ENCODE data around the gene IGF2BP2.
A peak's percentile ranks its signal among the peaks of the same experiment; 100 is the strongest.
"Not testable (repeated sequence)": the region's sequence is repeated elsewhere in the genome, so short reads cannot be mapped to it uniquely, and the experiment has no call there.

The IGF2BP2 gene

DNA sequence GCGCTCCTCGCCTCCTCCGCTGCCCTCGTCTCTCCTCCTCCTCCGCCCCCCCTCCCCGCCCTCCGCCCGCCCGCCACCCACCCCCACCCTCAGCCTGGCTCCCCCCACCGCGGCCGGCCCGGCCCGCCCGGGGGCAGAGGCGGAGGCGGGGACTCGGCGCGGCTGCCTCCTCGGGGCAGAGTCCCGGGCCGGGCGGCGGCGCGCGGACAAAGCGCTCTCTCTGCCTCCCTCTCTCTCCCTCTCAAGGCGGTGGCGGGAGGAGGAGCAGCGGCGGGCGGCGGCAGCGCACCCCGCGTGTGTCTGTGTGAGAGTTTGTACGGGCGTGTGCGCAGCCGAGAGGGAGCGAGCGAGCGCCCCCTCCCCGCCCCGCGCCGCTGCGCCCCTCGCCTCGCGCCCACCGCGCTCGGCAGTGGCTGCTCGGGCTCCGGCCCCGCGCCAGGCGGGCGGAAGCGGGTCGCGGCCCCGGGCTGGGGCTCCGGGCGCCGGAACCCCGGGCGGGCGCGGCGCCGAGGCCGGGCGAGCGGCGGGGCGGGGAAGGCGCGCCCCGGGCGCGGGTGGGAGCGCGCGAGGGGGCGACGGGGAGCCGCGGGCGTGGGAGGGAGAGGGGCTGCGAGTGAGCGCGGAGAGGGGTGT lies at the start of gene IGF2BP2:
IGF2BP2 (minus strand) TSS at position 37 of the 633 bp plus-strand sequence. CDS start 82 bp downstream, outside the sequence.
- peak; percentile 41 for DNase-seq (ENCODE audit: low read depth)

DNA sequence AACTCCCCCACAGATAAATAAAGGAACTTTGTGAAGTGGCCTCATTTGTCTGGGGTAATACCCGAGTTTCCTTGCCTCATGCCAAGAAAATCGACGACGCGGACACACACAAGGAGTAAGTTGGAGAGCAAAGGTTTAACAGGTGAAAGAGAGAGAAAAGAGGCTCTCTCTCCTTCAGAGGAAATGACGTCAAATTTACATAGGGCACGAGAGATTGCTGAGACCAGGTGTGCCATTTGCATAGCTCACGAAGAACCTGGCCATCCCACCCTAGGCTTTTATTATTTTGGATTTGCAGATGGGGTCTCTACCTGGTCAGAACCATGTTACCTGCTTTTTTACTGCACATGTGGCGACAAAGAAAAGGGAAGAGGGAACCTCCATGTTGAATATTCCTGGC lies 49.3 kb upstream of the IGF2BP2 start:
- DNase-seq (ENCODE audit: low read depth): no peak

DNA sequence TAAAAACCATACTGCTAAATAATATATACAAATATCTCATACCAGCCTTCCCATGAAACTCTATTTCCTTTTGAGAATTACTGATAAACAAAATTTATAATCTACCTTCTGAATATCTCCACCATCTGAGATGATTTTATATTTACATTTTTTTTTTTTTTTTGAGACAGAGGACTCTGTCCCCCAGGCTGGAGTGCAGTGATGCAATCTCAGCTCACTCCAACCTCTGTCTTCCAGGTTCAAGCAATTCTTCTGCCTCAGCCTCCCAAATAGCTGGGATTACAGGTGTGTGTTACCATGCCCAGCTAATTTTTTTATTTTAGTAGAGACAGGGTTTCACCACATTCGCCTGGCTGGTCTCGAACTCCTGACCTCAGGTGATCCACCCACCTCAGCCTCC lies 42.8 kb upstream of the IGF2BP2 start:
- DNase-seq (ENCODE audit: low read depth): no peak

DNA sequence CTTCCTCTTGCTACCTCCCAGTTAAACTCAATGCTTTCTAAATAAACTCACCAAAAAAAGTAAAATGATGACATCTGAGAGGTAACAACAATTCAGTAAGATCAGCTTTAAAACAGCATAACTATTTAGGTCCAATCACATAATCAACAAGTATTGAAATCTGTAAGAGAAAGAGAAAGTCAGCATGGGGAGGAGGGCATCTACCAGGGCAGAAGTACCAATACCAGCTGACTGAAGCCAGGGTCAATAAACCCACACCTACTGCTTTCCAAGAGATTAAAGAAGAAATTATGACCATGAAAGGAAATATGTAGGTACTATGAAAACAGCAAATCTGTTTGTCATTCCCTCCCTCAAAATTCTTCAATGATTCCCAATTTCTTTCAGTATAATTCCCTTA lies 42.2 kb upstream of the IGF2BP2 start:
- DNase-seq (ENCODE audit: low read depth): no peak

DNA sequence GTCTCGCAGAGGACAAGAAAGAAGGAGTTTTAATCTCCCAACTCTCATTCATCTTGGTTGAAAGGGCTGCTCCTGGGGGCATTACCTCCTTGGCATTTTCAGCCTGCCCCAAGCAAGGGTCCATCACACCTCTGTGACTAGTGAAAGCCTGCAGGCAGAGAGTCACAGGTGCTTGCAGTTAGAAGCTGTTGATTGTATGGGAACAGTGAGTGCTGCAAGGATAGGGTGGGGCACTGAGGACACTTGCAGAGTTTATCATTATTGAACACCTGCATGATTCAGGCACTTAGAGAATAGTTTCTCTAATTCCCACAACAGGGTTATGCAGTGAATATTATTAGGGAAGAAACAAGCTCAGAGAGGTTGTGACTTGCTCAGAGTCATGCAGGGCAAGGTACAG lies 41.7 kb upstream of the IGF2BP2 start:
- no peak for DNase-seq (ENCODE audit: low read depth)

DNA sequence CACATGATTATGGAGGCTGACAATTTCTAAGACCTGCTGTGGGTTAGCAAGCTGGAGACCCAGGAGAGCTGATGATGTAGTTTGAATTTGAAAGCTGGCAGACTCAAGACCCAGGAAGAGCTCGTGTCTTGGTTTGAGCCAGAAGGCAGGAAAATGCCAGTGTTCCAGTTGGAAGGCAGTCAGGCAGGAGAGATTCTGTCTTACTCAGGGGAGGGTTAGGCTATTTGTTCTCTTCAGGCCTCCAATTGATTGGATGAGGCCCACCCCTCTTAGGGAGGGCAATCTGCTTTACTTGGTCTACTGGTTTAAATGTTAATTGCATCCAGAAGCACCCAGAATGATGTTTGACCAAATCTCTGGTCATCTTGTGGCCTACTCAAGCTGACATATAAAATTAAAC lies 40.4 kb upstream of the IGF2BP2 start:
- DNase-seq (ENCODE audit: low read depth): no peak

DNA sequence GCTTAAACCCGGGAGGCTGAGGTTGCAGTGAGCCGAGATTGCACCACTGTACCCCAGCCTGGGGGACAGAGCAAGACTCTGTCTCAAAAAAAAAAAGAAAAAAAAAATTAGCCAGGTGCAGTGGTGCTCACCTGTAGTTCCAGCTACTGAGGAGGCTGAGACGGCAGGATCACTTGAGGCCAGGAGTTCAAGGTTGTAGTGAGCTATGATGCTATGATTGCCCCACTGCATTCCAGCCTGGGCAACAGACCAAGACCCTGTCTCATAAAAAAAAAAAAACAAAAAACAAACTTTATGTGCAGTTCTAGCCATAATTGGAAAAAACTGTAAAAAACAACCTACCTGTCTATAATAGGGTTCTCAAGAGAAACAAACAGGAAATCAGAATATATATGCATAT lies 39.9 kb upstream of the IGF2BP2 start:
- no peak for DNase-seq (ENCODE audit: low read depth)

DNA sequence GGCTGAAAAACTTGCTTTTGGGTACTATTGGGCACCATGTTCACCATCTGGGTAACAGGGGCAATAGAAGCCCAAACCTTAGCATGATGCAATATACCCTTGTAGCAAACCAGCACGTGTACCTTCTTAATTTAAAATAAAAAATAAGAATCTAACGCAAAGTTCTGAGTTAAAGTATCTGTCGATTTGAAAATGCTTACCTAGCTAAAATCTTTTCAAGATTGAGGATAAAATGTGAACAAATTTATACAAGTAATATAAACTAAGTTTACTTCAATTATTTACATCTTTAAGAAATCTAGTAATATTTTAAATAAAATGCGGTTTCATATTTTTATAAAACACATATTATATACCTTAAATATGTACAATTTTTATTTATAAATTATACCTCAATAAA lies 38.1 kb upstream of the IGF2BP2 start:
- no peak for DNase-seq (ENCODE audit: low read depth)

DNA sequence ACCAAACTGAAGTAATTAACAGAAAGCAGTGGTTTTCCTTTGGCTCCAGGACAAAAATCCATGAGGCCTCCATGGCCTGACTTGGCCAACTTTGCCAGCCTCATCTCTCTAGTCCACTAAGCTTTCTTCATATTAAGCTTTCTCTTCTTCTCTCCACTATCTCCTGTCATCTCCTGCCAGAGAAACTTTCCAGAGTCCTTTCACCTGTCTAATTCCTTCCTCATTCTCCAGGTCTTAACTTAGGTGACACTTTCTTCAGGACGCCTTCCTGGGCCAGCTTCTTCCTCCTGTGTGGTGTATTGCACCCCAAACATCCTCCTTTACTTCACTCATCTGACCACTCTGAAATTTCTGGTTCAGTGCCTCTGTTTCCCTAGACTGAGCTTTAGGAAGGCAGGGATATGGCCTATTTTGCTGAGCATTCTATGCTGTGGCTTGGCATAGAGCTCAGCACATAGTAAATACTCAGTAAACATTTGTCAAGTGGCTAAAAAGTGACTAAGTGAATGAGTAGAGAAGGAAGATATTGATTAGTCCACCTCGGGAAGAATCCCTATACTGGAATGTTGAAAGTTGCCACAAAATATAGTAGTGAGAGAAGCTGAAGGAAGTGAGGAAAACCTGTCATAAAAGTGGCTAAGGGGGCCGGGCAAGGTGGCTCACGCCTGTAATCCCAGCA lies 34.6 kb upstream of the IGF2BP2 start:
- no peak for DNase-seq (ENCODE audit: low read depth)

DNA sequence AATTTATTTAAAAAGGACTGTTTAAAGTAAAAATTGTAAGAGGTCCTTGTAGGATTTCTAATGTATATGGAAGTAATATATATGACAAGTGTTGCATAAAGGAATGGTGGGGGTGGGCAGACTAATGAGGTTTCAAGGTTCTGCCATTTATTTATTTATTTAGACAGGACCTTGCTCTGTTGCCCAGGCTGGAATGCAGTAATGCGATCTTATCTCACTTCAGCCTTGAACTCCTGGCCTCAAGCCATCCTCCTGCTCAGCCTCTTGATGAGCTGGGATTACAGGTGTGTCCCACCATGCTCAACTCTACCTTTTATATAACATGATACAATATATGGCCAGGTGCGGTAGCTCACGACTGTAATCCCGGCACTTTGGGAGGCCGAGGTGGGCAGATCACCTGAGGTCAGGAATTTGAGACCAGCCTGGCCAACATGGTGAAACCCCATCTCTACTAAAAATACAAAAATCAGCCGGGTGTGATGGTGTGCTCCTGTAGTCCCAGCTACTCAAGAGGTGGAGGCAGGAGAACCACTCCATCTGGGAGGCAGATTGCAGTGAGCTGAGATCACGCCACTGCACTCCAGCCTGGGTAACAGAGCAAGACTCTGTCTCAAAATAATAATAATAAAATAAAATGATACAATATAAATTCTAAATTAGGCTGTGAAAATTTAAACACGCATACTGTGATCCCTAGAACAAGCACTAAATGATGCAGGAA lies 33.8 kb upstream of the IGF2BP2 start:
- no peak for DNase-seq (ENCODE audit: low read depth)

DNA sequence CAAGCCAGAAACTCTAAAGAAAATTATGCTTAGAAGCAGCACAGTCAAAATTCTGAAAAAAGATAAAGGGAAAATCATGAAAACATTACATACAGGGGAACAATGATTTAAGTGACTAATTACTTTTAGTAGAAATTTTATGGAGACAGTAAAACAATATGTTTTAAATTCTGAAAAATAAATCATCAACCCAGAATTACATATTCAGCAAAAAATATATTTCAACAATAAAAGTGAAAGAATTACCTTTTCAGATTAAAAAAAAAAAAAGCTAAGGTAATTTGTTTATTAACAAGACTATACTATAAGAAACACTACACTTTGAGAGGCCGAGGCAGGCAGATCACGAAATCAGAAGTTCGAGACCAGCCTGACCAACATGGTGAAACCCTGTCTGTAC lies 32.4 kb upstream of the IGF2BP2 start:
- no peak for DNase-seq (ENCODE audit: low read depth)

DNA sequence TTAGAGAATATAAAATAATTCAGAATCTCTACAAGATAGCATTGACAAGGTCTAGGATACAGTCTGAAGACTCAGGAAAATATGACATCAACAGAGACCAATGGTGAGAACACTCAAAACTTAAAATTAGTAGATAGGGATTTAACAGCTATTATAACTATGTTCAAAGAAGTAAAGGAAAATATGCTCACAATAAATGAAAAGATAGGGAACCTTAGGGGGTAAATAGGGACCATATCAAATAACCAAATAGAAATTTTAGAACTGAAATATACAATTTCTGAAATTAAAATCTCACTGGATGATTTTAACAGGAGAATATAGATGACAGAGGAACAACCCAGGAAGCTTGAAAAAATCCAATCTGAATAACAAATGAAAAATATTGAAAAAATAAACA lies 31.8 kb upstream of the IGF2BP2 start:
- no peak for DNase-seq (ENCODE audit: low read depth)

DNA sequence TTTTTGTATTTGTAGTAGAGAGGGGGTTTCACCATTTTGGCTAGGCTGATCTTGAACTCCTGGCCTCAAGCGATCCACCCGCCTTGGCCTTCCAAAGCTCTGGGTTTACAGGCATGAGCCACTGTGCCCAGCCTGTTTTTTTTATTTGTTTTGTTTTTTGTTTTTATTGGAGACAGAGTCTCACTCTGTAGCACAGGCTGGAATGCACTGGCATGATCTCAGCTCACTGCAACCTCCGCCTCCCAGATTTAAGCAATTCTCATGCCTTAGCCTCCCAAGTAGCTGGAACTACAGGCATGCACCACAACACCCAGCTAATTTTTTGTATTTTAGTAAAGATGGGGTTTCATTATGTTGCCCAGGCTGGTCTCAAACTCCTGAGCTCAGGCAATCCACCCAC lies 28.9 kb upstream of the IGF2BP2 start:
- DNase-seq (ENCODE audit: low read depth): not testable (repeated sequence)

DNA sequence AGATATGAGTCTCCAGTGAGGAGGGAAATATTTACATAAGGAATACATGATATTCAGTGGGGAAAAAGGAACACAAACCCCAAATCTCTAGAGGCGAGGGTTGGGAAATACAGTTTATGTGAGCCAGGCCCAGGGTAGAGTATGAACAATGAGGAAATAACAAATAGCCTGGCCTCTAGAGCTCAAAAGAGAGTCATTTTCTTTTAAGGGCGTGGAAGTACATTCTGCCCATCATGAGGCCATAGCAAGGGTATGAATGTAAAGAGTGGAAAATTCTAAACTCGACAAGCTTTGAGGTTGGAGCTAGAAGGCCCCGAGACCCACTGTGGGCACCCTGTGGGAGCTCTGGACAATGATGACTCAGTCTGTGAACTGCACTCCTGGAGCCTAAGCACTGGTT lies 27.8 kb upstream of the IGF2BP2 start:
- DNase-seq (ENCODE audit: low read depth): no peak

DNA sequence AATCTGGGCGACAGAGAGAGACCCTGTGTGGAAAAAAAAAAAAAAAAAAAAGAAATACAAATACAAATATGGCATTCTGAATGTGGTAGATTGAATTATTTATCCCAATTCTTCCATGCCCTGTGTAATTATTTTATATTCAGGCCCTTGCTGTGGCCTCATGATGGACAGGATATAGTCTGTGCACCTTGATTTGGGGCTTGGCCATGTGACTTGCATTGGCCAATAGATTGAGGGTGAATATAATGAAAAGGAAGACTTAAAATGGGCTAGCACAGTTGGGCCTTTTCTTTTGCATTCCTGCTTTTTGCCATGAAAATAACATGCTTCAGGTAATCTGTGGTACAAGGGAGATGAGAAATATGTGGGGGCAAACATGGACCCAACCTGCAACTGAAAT lies 27.1 kb upstream of the IGF2BP2 start:
- no peak for DNase-seq (ENCODE audit: low read depth)

DNA sequence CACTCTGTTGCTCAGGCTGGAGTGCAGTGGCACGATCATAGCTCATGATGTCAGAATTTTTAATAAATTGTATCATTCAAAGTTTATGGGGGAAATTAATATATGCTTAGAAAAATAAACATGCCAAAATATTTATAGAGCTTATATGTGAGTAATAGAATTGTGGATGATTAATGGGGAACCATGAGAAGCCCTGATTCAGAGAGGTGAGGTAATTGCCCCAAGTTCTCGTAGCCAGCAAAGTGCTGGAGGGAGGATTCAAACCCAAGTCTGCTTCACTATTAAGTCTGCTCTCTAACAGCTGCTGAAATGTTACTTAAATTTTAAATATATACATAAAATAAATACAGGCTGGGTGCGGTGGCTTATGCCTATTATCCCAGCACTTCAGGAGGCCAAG lies 26.2 kb upstream of the IGF2BP2 start:
- no peak for DNase-seq (ENCODE audit: low read depth)

DNA sequence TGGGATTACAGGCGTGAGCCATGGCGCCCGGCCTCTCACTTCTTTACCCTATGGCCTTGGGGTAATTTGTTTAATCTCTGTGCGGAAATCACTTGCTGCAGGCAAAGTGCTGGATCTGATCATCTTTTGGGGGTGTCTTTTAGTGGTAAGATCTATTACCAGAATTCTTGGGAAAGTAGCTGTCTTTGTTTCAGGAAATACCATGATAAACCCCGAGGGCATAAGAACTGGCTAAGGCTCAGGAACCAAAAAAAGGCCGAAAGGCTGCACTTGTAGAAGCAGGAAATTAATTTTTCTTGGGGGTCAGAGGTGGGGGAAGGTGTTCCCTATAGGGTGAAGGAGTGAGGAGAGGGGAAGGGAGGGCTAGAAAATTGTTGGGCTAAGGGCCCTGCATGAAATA lies 22.7 kb upstream of the IGF2BP2 start:
- no peak for DNase-seq (ENCODE audit: low read depth)

DNA sequence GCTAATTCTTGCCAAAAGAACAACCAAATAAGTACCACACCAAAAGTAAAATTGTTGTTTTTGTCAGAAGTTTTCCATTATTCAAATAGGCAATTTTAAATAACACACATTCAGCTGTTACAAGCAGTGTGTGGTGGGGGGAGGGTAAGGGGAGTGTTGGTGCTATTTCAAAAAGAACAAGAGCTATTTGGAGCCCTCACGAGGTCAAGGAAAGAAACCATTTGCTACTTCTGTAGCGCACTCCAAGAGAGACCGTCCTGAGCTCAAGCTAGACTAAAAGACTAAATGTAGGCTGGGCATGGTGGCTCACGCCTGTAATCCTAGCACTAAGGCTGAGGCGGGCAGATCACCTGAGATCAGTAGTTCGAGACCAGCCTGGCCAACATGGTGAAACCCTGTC lies 21.2 kb upstream of the IGF2BP2 start:
- no peak for DNase-seq (ENCODE audit: low read depth)

DNA sequence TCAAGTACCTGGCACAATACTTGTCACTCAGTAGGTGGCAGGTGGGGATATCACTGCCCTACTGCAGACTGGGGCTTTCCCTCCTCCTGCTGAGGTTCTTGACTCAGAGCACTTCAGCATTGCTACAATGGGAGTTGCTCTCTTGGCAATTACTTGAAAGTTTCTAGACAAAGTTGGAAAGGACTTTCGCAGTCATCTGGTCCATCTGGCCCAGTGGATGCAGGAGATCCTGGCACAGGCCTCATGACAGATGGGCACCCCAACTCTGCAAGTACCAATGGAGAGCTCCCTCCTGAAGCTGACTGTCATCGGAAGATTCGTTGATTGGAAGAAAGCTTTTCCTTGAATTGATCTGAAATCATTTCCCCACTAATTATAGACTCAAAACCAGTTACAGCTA lies 19.2 kb upstream of the IGF2BP2 start:
- DNase-seq (ENCODE audit: low read depth): no peak

DNA sequence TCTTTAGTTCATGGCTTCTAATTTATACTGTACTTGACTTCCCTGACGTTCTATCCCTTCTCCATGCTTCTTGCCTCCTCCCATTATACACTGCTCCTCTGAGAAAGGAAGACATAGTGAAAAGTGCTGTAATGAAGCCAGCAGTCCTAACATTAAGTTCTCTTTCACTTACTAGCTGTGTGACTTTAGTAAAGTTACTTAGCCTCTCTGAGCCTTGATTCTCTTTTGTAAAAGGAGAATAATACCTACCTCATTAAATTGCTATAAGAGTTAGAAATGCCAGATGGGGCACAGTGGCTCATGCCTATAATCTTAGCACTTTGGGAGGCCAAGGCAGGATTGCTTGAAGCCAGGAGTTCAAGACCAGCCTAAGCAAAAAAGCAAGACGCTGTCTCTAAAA lies 18.8 kb upstream of the IGF2BP2 start:
- no peak for DNase-seq (ENCODE audit: low read depth)

DNA sequence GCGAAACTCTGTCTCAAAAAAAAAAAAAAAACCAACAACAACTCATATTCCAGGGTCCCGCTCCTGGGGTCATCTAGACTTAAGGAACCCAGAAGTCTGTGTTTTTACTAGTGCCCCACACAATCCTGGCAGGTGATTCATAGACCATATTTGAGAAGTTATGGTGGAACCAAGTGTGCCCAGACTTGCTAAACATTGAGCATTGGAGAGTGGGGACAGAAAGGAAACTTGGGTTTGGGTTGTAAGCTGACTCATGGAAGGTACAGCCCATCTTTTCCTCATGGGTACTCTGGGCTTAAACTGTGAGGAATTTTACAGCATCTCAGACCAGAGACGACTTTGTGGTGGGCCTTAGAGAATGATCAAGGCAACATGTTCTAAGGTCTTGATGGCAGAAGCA lies 18.3 kb upstream of the IGF2BP2 start:
- DNase-seq (ENCODE audit: low read depth): no peak

DNA sequence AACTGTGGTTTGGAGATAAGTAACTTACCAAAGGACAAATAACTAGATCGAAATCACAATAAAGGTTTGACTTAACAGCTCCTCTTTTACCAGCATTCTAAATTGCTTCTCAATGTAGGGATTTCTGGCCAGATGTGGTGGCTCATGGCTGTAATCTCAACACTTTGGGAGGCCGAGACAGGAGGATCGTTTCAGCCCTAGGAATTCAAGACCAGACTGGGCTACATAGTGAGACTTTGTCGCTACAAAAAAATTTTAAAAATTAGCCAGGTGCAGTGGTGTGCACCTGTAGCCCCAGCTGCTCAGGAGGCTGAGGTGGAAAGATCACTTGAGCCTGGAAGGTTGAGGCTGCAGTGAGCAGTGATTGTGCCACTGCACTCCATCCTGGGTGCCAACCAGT lies 17.4 kb upstream of the IGF2BP2 start:
- no peak for DNase-seq (ENCODE audit: low read depth)

DNA sequence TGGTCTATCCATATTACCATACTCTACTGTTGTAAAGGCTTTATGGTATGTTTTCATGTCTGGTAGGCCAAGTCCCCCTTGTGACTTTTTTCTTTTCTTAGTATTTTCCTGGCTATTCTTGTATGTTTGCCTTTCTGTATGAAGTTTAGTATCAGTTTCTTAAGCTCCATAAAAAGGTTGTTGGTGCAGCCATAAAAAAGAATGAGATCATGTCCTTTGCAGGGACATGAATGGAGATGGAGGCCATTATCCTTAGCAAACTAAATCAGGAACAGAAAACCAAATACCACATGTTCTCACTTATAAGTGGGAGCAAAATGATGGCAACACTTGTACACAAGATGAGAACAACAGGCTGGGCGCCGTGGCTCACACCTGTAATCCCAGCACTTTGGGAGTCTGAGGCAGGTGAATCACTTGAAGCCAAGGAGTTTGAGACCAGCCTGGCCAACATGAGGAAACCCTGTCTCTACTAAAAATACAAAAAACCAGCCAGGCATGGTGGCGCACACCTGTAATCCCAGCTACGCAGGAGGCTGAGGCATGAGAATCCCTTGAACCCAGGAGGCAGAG lies 13.7 kb upstream of the IGF2BP2 start:
- DNase-seq (ENCODE audit: low read depth): not testable (repeated sequence)

Measured in stimulated activated CD8-positive, alpha-beta memory T cell treated with anti-CD3 and anti-CD28 coated beads, Interleukin-12 subunit alpha, Interleukin-12 subunit beta, amount 100 ng/mL, for 4 hours (primary cell).